Endothelial cell (in vitro differentiated cells): ENCODE measurements around the gene GIT1. TPM values are rescaled to one million over a fixed set of nuclear protein-coding genes. Genes with fewer than 3 reads are reported as not detected.

Experiments used
- DNase-seq: peaks from one replicate; pipeline ENCODE4 v3.0.0; 2021; ENCODE audit warnings: low spot score
- H3K27ac Mint-ChIP-seq: one replicate; pipeline ENCODE4 v1.8.0; 2021; ENCODE audit warnings: mixed read lengths, inconsistent platforms; ENCODE audit not compliant: unreplicated experiment
- H3K27me3 Mint-ChIP-seq: one replicate; pipeline ENCODE4 v1.8.0; 2021; ENCODE audit warnings: mild to moderate bottlenecking, moderate library complexity, mixed read lengths, inconsistent platforms; ENCODE audit not compliant: unreplicated experiment
- H3K36me3 Mint-ChIP-seq: one replicate; pipeline ENCODE4 v1.8.0; 2021; ENCODE audit warnings: mild to moderate bottlenecking, low read depth, mixed read lengths, inconsistent platforms; ENCODE audit not compliant: unreplicated experiment
- H3K4me1 Mint-ChIP-seq: one replicate; pipeline ENCODE4 v1.8.0; 2021; ENCODE audit warnings: mild to moderate bottlenecking, mixed read lengths, inconsistent platforms; ENCODE audit not compliant: unreplicated experiment
- H3K4me3 Mint-ChIP-seq: one replicate; pipeline ENCODE4 v1.8.0; 2021; ENCODE audit warnings: mild to moderate bottlenecking, mixed read lengths, inconsistent platforms; ENCODE audit not compliant: unreplicated experiment
- H3K9me3 Mint-ChIP-seq: one replicate; pipeline ENCODE4 v1.8.0; 2021; ENCODE audit warnings: mixed read lengths, inconsistent platforms; ENCODE audit not compliant: unreplicated experiment
- CTCF ChIP-seq: fragments of 200-600 bp; sonication (generic); IDR thresholded peaks from one replicate; pipeline ENCODE4 v1.5.0; 2021; ENCODE audit warnings: antibody characterized with exemption; ENCODE audit not compliant: unreplicated experiment
- total RNA-seq: library from RNA; stranded (reverse); fragmentation: NEBNext Ultra II Directional; extraction: Animal tissue kit (Norgen Biotek cat#: 25700); gene quantifications from one replicate; pipeline ENCODE4 v1.2.1, GENCODE V29; 2021; ENCODE audit not compliant: unreplicated experiment

Gene GIT1
- total RNA-seq, 1 donor from 2014 or later: 116 TPM

DNA sequence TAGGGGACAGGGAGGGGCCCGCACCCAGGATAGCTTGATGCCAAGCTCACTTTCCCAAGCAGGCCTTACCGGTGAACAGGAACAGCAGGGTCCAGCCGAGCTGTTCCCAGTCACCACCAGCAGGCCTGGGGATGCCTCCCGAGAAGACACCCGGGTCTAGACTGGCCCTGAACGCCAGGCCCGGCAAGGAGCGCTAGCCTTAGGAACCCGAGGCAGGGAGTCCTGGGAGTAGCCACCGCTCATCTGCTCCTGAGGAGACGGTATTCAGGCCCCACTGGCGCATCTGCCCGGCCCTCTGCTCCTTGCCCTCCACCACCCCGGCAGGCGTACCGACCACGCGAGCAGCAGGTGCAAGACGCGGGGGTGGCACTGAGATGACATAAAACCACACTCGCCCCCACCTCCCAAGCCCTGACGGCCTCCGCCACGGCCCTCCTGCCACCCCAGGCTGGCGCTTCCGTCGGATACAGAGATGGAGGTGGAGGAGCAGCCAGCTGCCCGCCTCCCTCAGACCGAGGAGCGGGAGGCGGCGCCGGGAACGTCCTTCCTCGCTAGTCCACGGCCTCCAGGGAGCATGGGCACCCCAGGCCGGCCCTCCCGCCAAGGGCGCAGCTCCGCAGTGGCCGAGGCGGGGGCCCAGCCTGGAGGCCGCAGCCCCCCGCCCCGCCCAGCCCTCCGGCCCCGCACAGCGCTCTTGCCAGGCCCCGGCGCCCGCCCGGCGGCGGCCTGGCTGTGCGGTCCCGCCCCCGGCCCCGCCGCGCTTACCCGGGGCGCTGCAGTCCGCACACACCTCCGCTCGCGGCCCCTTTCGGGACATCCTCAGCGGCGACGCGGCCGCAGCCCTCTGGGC lies 661 bp downstream of the GIT1 start:
- peak overlapping the region; percentile 94 for H3K4me3 Mint-ChIP-seq
- peak overlapping the region; percentile 42 for H3K27ac Mint-ChIP-seq
- TF ChIP-seq CTCF: no peak
- H3K36me3 Mint-ChIP-seq: peaks cover 9% of the 10 kb centered on the region
- H3K4me1 Mint-ChIP-seq: peaks cover 51% of the 10 kb centered on the region
- H3K9me3 Mint-ChIP-seq: no peaks in the 10 kb centered on the region
- peaks cover 22% of the 10 kb centered on the region for H3K27me3 Mint-ChIP-seq
- peak; percentile 51 for DNase-seq

GRCh38 chr17:29588017-29588561 lies 1.4 kb downstream of the GIT1 start:
- TF ChIP-seq CTCF: no peak
- no peaks in the 10 kb centered on the region for H3K9me3 Mint-ChIP-seq
- DNase-seq: no peak
- peak overlapping the region; percentile 94 for H3K4me3 Mint-ChIP-seq
- peaks cover 54% of the 10 kb centered on the region for H3K4me1 Mint-ChIP-seq
- H3K36me3 Mint-ChIP-seq: peaks cover 9% of the 10 kb centered on the region
- peaks cover 22% of the 10 kb centered on the region for H3K27me3 Mint-ChIP-seq
- peak overlapping the region; percentile 85 for H3K27ac Mint-ChIP-seq

DNA sequence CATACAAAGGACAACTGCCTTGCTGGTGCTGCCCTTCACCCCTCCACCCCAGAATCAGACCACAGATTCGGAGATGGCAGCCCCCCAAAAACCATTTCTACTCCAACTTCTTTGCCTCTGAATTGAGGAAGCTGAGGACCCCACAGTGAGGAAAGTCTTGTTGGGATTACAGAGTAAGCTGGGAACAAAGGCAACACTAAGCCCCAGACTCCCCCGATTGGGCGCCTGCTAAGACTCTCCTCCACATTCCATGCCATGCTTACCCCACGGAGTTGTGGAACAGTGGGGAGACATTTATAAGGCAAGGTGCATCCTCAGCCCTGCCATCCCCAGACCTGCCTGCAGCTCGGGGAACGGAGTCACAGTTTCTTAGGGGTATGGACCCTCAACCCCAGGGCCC lies 1.9 kb downstream of the GIT1 start:
- no peak for TF ChIP-seq CTCF
- peaks cover 54% of the 10 kb centered on the region for H3K4me1 Mint-ChIP-seq

DNA sequence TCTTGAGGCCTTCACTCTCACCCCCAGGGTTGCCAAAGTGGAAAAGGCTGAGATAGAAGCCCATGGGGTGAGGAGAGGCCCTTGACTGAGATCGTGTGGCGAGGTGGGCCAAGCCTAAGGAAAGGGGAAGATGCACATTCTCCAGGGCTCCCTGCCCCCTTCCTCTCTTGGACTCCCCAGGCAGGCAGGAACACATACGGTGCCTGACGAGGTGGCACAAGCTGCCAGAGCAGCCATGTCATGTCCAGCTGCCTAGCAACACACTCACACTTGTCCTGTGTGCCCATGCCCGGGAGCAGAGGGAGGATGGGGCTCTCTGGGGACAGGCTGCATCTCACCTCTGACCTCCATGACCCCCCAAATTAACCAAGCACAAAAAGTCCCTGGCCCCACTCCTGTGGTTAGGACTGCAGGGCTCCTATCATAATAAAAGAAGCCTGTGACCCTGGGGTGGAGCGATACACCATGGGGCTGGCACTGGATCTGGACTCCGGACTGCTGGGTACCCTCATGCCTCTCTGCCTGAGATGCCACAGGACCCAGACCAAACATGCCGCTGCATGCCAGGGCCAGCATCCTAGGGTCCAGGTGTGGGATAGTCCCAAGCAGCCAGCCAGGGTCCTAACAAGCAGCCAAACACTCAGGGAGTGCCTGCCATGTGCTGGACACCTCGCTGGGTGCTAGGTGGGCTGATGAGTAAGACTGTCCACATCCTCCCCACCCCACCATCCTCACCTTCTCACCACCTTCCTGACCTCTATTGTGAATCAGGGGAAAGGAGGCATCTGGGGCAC lies 2.6 kb downstream of the GIT1 start:
- Mint-ChIP-seq H3K27me3 (peaks cover 16% of the 10 kb centered on the region), H3K27ac (peak overlapping the region; percentile 42), H3K36me3 (peaks cover 14% of the 10 kb centered on the region), H3K4me1 (peaks cover 51% of the 10 kb centered on the region), H3K9me3 (no peaks in the 10 kb centered on the region), H3K4me3 (peak overlapping the region; percentile 37)
- TF ChIP-seq CTCF: no peak
- no peak for DNase-seq

More for the DNA sequence above, 1.9 kb downstream of the GIT1 start:
- Mint-ChIP-seq H3K27me3 (peaks cover 22% of the 10 kb centered on the region), H3K36me3 (peaks cover 9% of the 10 kb centered on the region), H3K4me3 (peak overlapping the region; percentile 94), H3K27ac (peak overlapping the region; percentile 42), H3K9me3 (no peaks in the 10 kb centered on the region)
- no peak for DNase-seq
